HEK293 (cell line): ENCODE data around the gene RFNG.

Source experiments
- CTCF ChIA-PET: fragments of 350-600 bp; formaldehyde crosslinking; extraction: SDS; loops from one replicate; lab custom pipeline; 2021; ENCODE audit warnings: antibody characterized with exemption; lab: Yijun Ruan, JAX
- POLR2A ChIA-PET: fragments of 300-600 bp; formaldehyde crosslinking; extraction: SDS; loops from one replicate; lab custom pipeline; 2020; ENCODE audit warnings: antibody characterized with exemption, inconsistent platforms; lab: Yijun Ruan, JAX
- H3K27ac ChIP-seq: fragments of 200-500 bp; sonication (Bioruptor generic); 2 replicates; pipeline ENCODE4 v1.5.1; 2014; ENCODE audit warnings: low read depth, low read length, control low read depth, inconsistent platforms; ENCODE audit errors: extremely low read depth
- H3K36me3 ChIP-seq, 2 experiments: fragments of 200-500 bp in 1 of 2; sonication (Bioruptor generic) in 1 of 2; 1 replicate in 1 of 2; 2 replicates in 1 of 2; pipeline ENCODE4 v1.5.1; 2014 to 2017; ENCODE audit warnings: inconsistent platforms in 2 of 2, low read length in 2 of 2; ENCODE audit not compliant: control insufficient read depth in 2 of 2, insufficient read depth in 1 of 2
- H3K4me1 ChIP-seq: fragments of 200-500 bp; sonication (Bioruptor generic); 2 replicates; pipeline ENCODE4 v1.5.1; 2014; ENCODE audit warnings: mild to moderate bottlenecking, low read length, inconsistent platforms; ENCODE audit not compliant: control insufficient read depth, insufficient read depth
- H3K4me3 ChIP-seq: 2 replicates; pipeline ENCODE4 v1.5.1; 2011; ENCODE audit warnings: low read depth, mild to moderate bottlenecking, control low read depth, low read length, moderate library complexity
- H3K9me3 ChIP-seq: fragments of 200-500 bp; sonication (Bioruptor generic); 2 replicates; pipeline ENCODE4 v1.5.1; 2014; ENCODE audit warnings: low read depth, low read length, inconsistent platforms; ENCODE audit not compliant: control insufficient read depth, insufficient read depth
- HIC1 ChIP-seq: fragments of 450-650 bp; formaldehyde crosslinking; IDR thresholded peaks from 2 replicates; pipeline ENCODE4 v1.5.1; 2016; ENCODE audit warnings: missing biosample characterization, missing genetic modification characterization
- PRDM4 ChIP-seq: fragments of 450-650 bp; formaldehyde crosslinking; IDR thresholded peaks from 2 replicates; pipeline ENCODE4 v1.5.1; 2017; ENCODE audit warnings: missing biosample characterization, missing genetic modification characterization
- SCRT2 ChIP-seq: fragments of 450-650 bp; formaldehyde crosslinking; IDR thresholded peaks from 2 replicates; pipeline ENCODE4 v1.5.1; 2016; ENCODE audit warnings: missing biosample characterization, missing genetic modification characterization
- ZFP3 ChIP-seq: fragments of 450-650 bp; formaldehyde crosslinking; IDR thresholded peaks from 2 replicates; pipeline ENCODE4 v1.5.1; 2016; ENCODE audit warnings: low read depth, missing biosample characterization, missing genetic modification characterization
- ZIC2 ChIP-seq: fragments of 450-650 bp; formaldehyde crosslinking; IDR thresholded peaks from 2 replicates; pipeline ENCODE4 v1.5.1; 2016; ENCODE audit warnings: missing biosample characterization, missing genetic modification characterization
- ZNF157 ChIP-seq: fragments of 450-650 bp; formaldehyde crosslinking; IDR thresholded peaks from 2 replicates; pipeline ENCODE4 v1.5.1; 2016; ENCODE audit warnings: missing biosample characterization, missing genetic modification characterization
- ZNF280D ChIP-seq: fragments of 450-650 bp; formaldehyde crosslinking; IDR thresholded peaks from 2 replicates; pipeline ENCODE4 v1.5.1; 2016; ENCODE audit warnings: missing biosample characterization, missing genetic modification characterization
- ZNF76 ChIP-seq: fragments of 450-650 bp; formaldehyde crosslinking; IDR thresholded peaks from 2 replicates; pipeline ENCODE4; 2016; ENCODE audit warnings: low read depth, missing biosample characterization, missing genetic modification characterization, borderline replicate concordance
- ZNF830 ChIP-seq: fragments of 450-650 bp; IDR thresholded peaks from 2 replicates; pipeline ENCODE4 v1.5.0; 2018; ENCODE audit warnings: missing biosample characterization, missing genetic modification characterization, low read depth, mild to moderate bottlenecking, moderate library complexity

Gene RFNG

GRCh38 chr17:82088838-82089722 is 37.5 kb upstream of the RFNG start (continued):
- TF ChIP-seq PRDM4 (tag by site-specific recombination) (no peak), ZNF157 (tag by site-specific recombination) (no peak), ZIC2 (tag by site-specific recombination) (no peak), HIC1 (peak; percentile 27; the same call in 1 of the 2 replicates), ZNF280D (tag by site-specific recombination) (no peak), ZNF76 (no peak)
- TF ChIP-seq, all 188 proteins: peak for 4

- peaks cover 24 to 100% of the 10 kb centered on the region in 2 experiments; a peak in 2 of 3 replicates for H3K36me3 ChIP-seq
- POLR2A ChIA-PET = interaction anchor here (0.5 to 1.3 kb wide), 7 partner anchors 8 to 66 kb away, joined by 3 to 6 read pairs (median 4); partner anchors contain the start of genes CENPX, FASN and LRRC45
- TF ChIP-seq SCRT2 (tag by site-specific recombination) (peak; percentile 54), ZFP3 (tag by site-specific recombination) (no peak), ZNF830 (no peak)
- TF ChIP-seq, all 188 proteins: peak for 1
- H3K4me1 ChIP-seq = no peaks in the 10 kb centered on the region
- no peak overlapping the region for H3K27ac ChIP-seq
- no peak overlapping the region for H3K4me3 ChIP-seq
- no peaks in the 10 kb centered on the region for H3K9me3 ChIP-seq
- CTCF ChIA-PET = interaction anchor here (0.6 kb wide), 1 partner anchor 35 kb away, joined by 3 read pairs; no protein-coding TSS in a partner anchor
These were observed 36.6 kb upstream of the RFNG start for GRCh38 chr17:82087961-82088837.
